NCI-H1092 (cell line): ENCODE measurements around the gene RAPGEF2.

Source experiments
- DNase-seq: peaks from one replicate; lab custom pipeline; 2025; lab: John Stamatoyannopoulos, UW

Gene RAPGEF2

DNA sequence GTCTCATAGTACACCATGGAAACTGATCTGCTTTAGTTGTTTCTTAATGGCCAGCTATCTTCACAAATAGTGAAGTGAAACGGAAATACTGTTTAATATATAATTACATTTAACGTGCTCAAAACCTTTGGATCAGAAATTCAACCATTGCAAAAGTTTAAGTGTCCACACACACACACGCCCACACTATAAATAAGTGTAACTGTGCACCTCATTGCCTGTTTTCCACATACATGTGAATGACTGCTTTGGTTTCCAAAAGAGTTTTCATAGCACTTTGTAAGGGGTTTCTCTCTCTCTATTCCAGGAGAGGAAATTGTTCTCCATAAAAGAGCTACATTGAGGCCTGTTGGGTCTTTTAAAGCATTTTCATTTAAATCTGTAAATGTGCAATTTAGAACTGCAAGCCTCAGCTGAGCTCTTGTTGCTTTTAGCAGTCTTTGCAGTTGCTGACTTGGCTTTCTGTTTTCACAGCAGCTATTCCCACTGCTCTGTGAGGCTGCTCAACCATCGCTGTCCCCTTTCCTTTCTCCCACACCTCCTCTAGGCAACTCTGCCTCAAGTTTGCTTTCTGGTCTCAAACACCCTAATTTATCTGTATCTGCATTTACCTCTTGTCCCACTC, 94.5 kb downstream of the RAPGEF2 start:
- no peak for DNase-seq

DNA sequence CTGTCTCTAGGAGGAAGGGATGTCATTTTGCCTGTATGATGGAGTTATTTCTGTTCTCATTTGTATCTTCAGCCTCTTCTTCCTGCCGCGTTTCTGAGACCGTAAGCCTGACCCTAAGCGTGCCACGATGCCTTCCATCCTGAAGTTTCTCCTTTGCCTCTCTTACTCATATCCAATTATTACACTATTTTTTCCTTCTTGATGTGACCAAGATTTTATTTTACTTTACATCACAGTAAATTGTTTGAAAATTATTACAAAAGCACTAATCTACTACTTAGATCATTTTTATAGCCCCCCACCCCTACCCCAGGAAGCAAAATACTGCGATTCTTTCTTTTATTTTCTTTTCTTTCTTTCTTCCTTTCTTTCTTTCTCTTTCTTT, 95.0 kb downstream of the RAPGEF2 start:
- no peak for DNase-seq

GRCh38 chr4:159199826-159200225, 96.9 kb downstream of the RAPGEF2 start:
- DNase-seq: no peak

DNA sequence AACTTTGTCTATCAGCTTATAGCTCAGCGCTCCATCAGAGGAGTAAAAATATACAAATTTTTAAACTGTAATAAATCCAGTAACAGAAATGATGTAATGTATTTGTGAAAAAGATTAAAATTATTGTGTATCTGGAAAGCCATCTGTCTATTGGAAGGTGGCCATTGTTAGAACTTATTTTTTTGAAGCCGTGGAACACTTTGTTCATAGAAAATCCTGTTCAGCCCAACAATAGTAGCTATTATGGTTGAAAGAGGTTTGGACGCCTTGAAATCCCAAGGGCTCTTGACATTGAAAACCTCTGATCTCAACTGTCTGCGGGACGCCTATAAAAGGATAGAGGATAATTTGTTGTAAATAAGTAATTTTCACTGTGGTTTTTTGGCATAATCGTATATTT, 98.3 kb downstream of the RAPGEF2 start:
- no peak for DNase-seq

DNA sequence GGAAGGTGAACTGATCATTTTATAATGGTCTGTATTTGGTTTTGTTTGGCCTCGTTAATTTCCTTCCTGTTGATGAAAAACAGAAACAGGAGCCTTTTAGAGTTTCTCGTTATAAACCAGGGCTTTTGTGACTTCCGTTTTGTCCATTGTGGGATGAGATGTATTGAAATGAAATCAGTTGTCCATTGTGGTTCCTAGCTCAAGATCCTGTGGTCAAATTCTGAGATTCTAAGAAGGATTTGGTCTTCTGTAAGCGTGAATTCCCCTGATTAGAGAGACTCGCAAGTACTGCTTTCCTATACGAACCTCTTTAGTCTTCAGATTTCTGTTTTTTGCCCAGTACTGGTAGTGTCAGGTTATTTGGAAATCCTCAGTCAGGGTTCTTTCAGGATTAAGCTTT, 101.7 kb downstream of the RAPGEF2 start:
- DNase-seq: no peak

DNA sequence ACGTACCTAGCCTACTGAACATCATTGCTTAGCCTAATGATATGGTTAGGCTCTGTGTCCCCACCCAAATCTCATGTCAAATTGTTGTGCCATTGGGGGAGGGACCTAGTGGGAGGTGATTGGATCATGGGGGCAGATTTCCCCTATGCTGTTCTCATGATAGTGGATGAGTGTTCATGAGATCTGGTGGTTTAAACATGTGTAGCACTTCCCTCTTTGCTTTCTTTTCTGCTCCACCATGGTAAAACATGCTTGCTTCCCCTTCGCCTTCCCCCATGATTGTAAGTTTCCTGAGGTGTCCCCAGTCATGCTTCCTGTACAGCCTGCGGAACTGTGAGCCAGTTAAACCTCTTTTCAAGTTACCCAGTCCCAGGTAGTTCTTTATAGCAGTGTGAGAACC, 102.6 kb downstream of the RAPGEF2 start:
- no peak for DNase-seq

GRCh38 chr4:159206427-159206871, 103.6 kb downstream of the RAPGEF2 start:
- DNase-seq: no peak

- no peak for DNase-seq
Measured at GRCh38 chr4:159209249-159209648, 106.4 kb downstream of the RAPGEF2 start.

GRCh38 chr4:159210975-159211374, 108.1 kb downstream of the RAPGEF2 start:
- no peak for DNase-seq

GRCh38 chr4:159212675-159213293, 109.9 kb downstream of the RAPGEF2 start:
- DNase-seq: no peak

DNA sequence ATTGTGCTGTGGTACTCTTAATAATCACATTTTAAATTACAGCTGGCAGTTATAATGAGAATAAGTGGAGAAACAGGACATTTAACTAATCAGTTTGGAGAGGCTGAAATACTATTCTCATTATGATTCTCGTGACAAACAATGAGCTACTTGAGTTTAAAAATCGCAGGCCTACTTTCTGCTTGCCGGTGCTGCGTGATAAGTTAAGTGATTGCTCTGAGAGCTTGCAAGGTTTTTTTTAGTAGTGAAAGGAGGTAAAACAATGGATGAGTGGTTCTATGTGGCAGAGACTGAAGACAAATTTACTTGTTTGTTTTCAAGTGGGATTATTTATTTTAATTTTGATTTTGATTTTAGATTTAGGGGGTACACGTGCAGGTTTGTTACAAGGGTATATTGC, 114.0 kb downstream of the RAPGEF2 start:
- no peak for DNase-seq

DNA sequence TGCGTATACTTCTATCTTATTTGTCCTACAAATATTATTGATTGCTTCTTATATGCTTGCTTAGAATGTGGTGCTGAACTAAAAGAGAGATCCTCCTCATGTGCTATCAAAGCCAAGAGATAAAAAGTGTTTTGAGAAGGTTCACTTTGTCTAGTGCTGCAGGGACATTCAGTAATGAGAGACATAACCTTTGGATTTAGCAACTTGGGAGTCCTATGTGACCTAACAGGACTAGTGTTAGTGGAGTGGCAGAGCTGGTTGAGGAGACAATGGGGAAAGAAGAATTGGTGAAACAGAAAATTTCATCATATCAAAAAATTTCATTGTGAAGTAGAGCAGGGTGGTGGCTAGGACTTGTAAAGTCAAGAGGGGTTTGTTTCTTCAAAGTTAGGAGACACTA, 117.0 kb downstream of the RAPGEF2 start:
- no peak for DNase-seq

GRCh38 chr4:159220353-159220752, 117.5 kb downstream of the RAPGEF2 start:
- DNase-seq: no peak

DNA sequence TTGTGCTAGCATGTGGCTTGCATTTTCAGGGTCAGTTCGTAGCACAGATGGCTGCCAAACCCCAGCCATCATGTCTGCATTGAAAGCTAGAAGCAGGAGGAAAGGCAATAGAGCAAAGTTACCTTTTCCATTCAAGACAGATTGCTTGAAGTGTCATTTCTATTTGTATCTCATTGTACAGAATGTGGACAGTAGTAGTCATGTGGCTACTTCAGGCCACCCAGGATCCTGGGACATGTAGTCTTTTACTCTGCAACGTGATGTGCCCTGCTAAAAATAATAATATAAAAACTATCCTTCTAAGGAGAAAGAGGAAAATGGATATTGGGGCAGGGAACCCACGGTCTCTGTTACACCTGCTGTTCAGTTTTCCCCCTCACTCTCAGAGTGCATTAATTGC, 118.4 kb downstream of the RAPGEF2 start:
- DNase-seq: no peak

GRCh38 chr4:159222043-159222552, 119.2 kb downstream of the RAPGEF2 start:
- no peak for DNase-seq

GRCh38 chr4:159224408-159224807, 121.5 kb downstream of the RAPGEF2 start:
- DNase-seq: no peak

GRCh38 chr4:159227378-159227777, 124.5 kb downstream of the RAPGEF2 start:
- no peak for DNase-seq

- DNase-seq: no peak
Measured at GRCh38 chr4:159227984-159228383, 125.1 kb downstream of the RAPGEF2 start.

DNA sequence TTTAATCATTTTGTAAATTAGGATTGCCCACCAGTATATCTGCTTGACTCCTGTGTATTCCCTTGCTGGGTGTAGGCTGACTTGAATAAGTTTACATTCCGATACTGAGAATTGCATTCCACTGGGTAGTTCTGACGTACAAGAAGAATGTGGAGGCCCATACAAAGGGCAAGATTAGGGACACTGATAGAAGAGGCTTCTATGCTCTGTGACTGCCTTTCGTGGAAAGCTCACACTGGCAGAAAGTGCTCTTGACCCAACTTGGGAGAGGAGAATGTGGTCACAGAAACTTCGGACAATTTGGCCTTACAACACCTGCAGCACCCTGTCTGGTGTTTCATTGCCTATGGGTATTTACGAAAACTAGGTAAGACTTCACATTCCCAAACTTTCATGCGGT, 126.3 kb downstream of the RAPGEF2 start:
- DNase-seq: no peak

- no peak for DNase-seq
Measured at GRCh38 chr4:159232465-159233106, 129.7 kb downstream of the RAPGEF2 start.

DNA sequence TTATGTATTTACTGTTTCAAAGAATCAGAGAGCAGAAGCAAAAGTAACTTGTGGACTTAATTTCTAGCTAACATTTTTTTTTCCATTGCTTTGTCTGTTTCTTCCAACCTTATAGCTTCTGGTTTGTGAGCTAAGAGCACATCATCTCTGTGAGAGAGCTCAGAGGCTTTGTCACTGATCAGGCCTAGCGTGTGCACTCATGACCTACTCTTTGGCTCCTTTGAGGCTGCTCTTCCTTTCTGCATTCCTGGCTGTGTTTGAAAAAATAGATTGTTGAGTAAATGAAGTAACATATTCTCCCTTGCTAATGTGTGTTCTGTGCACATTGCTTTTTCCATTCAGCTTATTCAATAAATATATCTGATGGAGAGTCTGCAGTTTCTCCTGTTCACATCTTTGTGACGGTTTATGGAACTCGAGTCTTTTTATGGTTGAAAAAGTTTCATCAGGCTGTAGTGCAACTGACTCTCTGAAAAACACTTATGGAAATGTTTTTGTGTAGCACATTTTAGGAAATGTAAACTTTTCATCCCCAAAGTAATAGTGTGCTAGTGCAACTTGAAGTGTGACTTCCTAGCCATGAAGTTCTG, 133.0 kb downstream of the RAPGEF2 start:
- no peak for DNase-seq

DNA sequence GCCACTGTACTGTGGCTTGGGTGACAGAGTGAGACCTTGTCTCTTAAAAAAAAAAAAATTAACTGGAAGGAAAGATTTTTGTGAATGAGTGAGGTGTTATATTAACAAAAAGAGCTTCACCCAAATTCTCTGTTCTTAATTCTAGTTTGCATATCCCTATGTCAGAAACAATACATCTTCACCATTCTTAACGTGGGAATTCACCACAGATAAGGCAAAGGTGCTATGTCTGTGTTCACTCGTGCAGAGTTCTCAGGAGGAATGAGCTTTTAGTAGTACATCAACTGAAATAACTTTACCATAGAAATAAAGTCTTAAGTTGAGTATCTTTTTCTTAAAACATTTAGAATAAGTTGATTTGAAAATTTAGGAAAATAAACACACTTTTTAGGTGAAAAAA, 135.1 kb downstream of the RAPGEF2 start:
- DNase-seq: no peak

DNA sequence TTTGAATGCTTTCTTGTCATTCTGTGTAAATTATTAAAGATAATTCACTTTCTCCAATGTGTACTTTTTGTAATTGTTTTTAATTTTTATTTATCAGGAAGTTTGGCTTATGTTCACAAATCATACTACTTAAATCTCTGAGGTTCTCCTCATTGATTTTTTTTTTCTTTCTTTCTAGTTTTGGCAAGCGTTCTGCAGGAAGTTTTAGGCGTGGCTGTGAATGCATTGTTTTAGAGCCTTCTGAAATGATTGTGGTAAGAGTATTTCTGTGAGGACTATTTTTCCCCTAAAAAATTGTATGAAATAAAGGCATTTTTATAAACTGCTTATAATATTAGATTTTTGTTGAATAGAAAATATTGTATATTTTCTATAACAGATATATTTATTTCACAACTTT, 135.8 kb downstream of the RAPGEF2 start:
- no peak for DNase-seq
